Uterus (tissue), 4 donors: Measurements from ENCODE around the gene CD2AP. TPM values are rescaled to one million over a fixed set of nuclear protein-coding genes. Genes with fewer than 3 reads are reported as not detected.

Experiments used
- DNase-seq, 2 donors: peaks; one replicate each; pipeline ENCODE4 v3.0.0-alpha.2; 2019 to 2020
- H3K27ac ChIP-seq, 2 donors: fragments of 200-600 bp; sonication (generic); 1 replicate in 1 of 2; 2 replicates in 1 of 2; pipeline ENCODE4 v1.5.1; 2016 to 2018
- H3K27me3 ChIP-seq, 2 donors: fragments of 200-600 bp; sonication (generic); one replicate each; pipeline ENCODE4 v1.5.1; 2018 to 2019; ENCODE audit warnings: control low read depth in 1 of 2
- H3K36me3 ChIP-seq, 2 donors: fragments of 200-600 bp; sonication (generic); one replicate each; pipeline ENCODE4 v1.5.1; 2019; ENCODE audit warnings: control low read depth in 1 of 2
- H3K4me1 ChIP-seq, 2 donors: fragments of 200-600 bp; sonication (generic); one replicate each; pipeline ENCODE4 v1.5.1; 2018 to 2019; ENCODE audit warnings: control low read depth in 1 of 2
- H3K4me3 ChIP-seq, 2 donors: fragments of 200-600 bp; sonication (generic); 1 replicate in 1 of 2; 2 replicates in 1 of 2; pipeline ENCODE4 v1.5.1; 2018 to 2019; ENCODE audit warnings: mild to moderate bottlenecking in 1 of 2
- H3K9me3 ChIP-seq, 2 donors: fragments of 200-600 bp; sonication (generic); one replicate each; pipeline ENCODE4 v1.5.1; 2019; ENCODE audit warnings: control low read depth in 1 of 2
- CTCF ChIP-seq, 4 experiments: fragments of 200-600 bp in 2 of 4; fragments of 450-650 bp in 2 of 4; sonication (generic) in 2 of 4; IDR thresholded peaks; one replicate each; pipeline ENCODE4 v1.5.1; 2016 to 2019; ENCODE audit warnings: antibody characterized with exemption in 4 of 4, mild to moderate bottlenecking in 2 of 4, moderate library complexity in 1 of 4
- POLR2A ChIP-seq, 2 donors: fragments of 450-650 bp; IDR thresholded peaks; one replicate each; pipeline ENCODE4 v1.6.1; 2016; ENCODE audit warnings: antibody characterized with exemption in 2 of 2, mild to moderate bottlenecking in 1 of 2, moderate library complexity in 1 of 2
- intact Hi-C: fragments of 100-400 bp; cut with DNase I; formaldehyde crosslinking; loops from one replicate; pipeline ENCODE4 v1.15.1; 2023; ENCODE audit warnings: low total_unique reads
- total RNA-seq, 4 donors: library from RNA; depleted of rRNA in 3 of 4; stranded (reverse); fragments of >200 nt in 3 of 4; gene quantifications; one replicate each; pipeline versions ENCODE4 v1.1.0 to v1.2.4, GENCODE V29; 2014 to 2023
- donor health status: DM: yes; HTN: yes; CAD: no.

The CD2AP gene
- total RNA-seq, 4 donors from 2014 or later, result 11.0 to 63.9 (median 24.3) TPM

- TF ChIP-seq CTCF (IDR thresholded peaks at IDR 0.05), result no peak
- no peak for TF ChIP-seq POLR2A (IDR thresholded peaks at IDR 0.05)
- DNase-seq, result no peak
- intact Hi-C loops, result no loop called here
Measured at GRCh38 chr6:47454713-47455396, 22.7 kb upstream of the CD2AP start.

GRCh38 chr6:47455533-47456209 is 21.9 kb upstream of the CD2AP start:
- intact Hi-C loops, result no loop called here
- no peak overlapping the region for H3K27ac ChIP-seq
- TF ChIP-seq CTCF (IDR thresholded peaks at IDR 0.05), result no peak
- no peak for TF ChIP-seq POLR2A (IDR thresholded peaks at IDR 0.05)
- H3K4me1 ChIP-seq, result no peaks in the 10 kb centered on the region
- H3K4me3 ChIP-seq, result no peak overlapping the region
- no peaks in the 10 kb centered on the region for H3K36me3 ChIP-seq
- H3K27me3 ChIP-seq, result no peaks in the 10 kb centered on the region
- H3K9me3 ChIP-seq, result no peaks in the 10 kb centered on the region
- no peak for DNase-seq

More at GRCh38 chr6:47454713-47455396, 22.7 kb upstream of the CD2AP start:
- no peak overlapping the region for H3K27ac ChIP-seq
- no peaks in the 10 kb centered on the region for H3K4me1 ChIP-seq
- H3K27me3 ChIP-seq, result no peaks in the 10 kb centered on the region
- no peaks in the 10 kb centered on the region for H3K9me3 ChIP-seq
- H3K36me3 ChIP-seq, result no peaks in the 10 kb centered on the region
- H3K4me3 ChIP-seq, result no peak overlapping the region

- intact Hi-C loops, result no loop called here
- no peaks in the 10 kb centered on the region for H3K36me3 ChIP-seq
- no peak for DNase-seq
- TF ChIP-seq POLR2A (IDR thresholded peaks at IDR 0.05) (no peak), CTCF (IDR thresholded peaks at IDR 0.05) (no peak)
- H3K9me3 ChIP-seq, result no peaks in the 10 kb centered on the region
- H3K4me3 ChIP-seq, result no peak overlapping the region
- no peaks in the 10 kb centered on the region for H3K27me3 ChIP-seq
- H3K27ac ChIP-seq, result no peak overlapping the region
- H3K4me1 ChIP-seq, result no peaks in the 10 kb centered on the region
Measured at GRCh38 chr6:47456536-47456975, 21.0 kb upstream of the CD2AP start.

- Histone ChIP-seq H3K9me3 (no peaks in the 10 kb centered on the region), H3K4me1 (no peaks in the 10 kb centered on the region), H3K27me3 (no peaks in the 10 kb centered on the region), H3K27ac (no peak overlapping the region), H3K4me3 (no peak overlapping the region), H3K36me3 (no peaks in the 10 kb centered on the region)
- intact Hi-C loops, result no loop called here
- TF ChIP-seq CTCF (IDR thresholded peaks at IDR 0.05) (no peak), POLR2A (IDR thresholded peaks at IDR 0.05) (no peak)
- no peak for DNase-seq
Measured at GRCh38 chr6:47457370-47457769, 20.2 kb upstream of the CD2AP start.

GRCh38 chr6:47464052-47464451 is 13.5 kb upstream of the CD2AP start:
- Histone ChIP-seq H3K4me1 (no peaks in the 10 kb centered on the region), H3K9me3 (no peaks in the 10 kb centered on the region), H3K27me3 (no peaks in the 10 kb centered on the region), H3K4me3 (no peak overlapping the region), H3K27ac (no peak overlapping the region), H3K36me3 (no peaks in the 10 kb centered on the region)
- no peak for DNase-seq
- intact Hi-C loops, result no loop called here
- TF ChIP-seq POLR2A (IDR thresholded peaks at IDR 0.05) (no peak), CTCF (IDR thresholded peaks at IDR 0.05) (no peak)
